ENCODE results near the gene BRIX1. TPM values are rescaled to one million over a fixed set of nuclear protein-coding genes. Genes with fewer than 3 reads are reported as not detected.

BRIX1 gene
- total and polyA plus RNA-seq, 9 of the 15 experiments (the other 6 are each of a cell fraction or from before 2014, with no cell fraction given) = 115 to 193 (median 159) TPM

GRCh38 chr5:34944044-34944443, 28.5 kb downstream of the BRIX1 start:
- no peaks in the 10 kb centered on the region for H3K4me1 ChIP-seq (replicated peaks in 1 of 2; ENCODE audit: control insufficient read depth in 2 of 2, insufficient read depth in 2 of 2, low read length in 2 of 2)
- no peaks in the 10 kb centered on the region for H3K27me3 ChIP-seq (ENCODE audit: control insufficient read depth in 2 of 2, insufficient read depth in 2 of 2, low read length in 2 of 2)
- whole genome bisulfite sequencing (ENCODE audit: insufficient coverage, low coverage, missing lambda C conversion rate) = 100% methylated on average over 2 of the region's 2 CpGs
- H3K4me3 ChIP-seq = no peak overlapping the region
- H3K9ac ChIP-seq (ENCODE audit: insufficient read depth in 1 of 2, low read depth in 2 of 2, low read length in 2 of 2) = no peak overlapping the region
- POLR2A ChIA-PET = interaction anchor here (0.9 to 1.5 kb wide), 6 partner anchors 9 to 16 kb away, joined by 3 to 5 read pairs (median 4); partner anchors contain the start of gene DNAJC21
- no peaks in the 10 kb centered on the region for H3K9me3 ChIP-seq (replicated peaks; ENCODE audit: control insufficient read depth, insufficient read depth, low read depth, low read length)
- no peaks in the 10 kb centered on the region for H3K9me1 ChIP-seq (ENCODE audit: control insufficient read depth, insufficient read depth, low read length)
- H4K20me1 ChIP-seq (replicated peaks; ENCODE audit: control insufficient read depth, insufficient read depth, low read length) = no peaks in the 10 kb centered on the region
- H3K36me3 ChIP-seq (ENCODE audit: control insufficient read depth, insufficient read depth, low read length) = peaks cover 86% of the 10 kb centered on the region
- no peak overlapping the region for H3K4me2 ChIP-seq (ENCODE audit: insufficient read depth, low read length)
- in situ Hi-C loops (cut with MboI) (no loop called here), intact Hi-C loops (cut with micrococcal nuclease) (no loop called here)
- DNase-seq (ENCODE audit: extremely low read depth in 1 of 4, low spot score in 3 of 4) = no peak
- ATAC-seq = no peak
- CTCF ChIA-PET (ENCODE audit: low intra/inter-chr PET ratio) = no interaction called here
- no peak overlapping the region for H3K27ac ChIP-seq (ENCODE audit: extremely low read depth, low read depth, low read length)
- no peaks in the 10 kb centered on the region for H3K79me2 ChIP-seq (ENCODE audit: control insufficient read depth, insufficient read depth, low read length)
- BruUV-seq (replicated peaks) = no TSS peak
- H2AFZ ChIP-seq (ENCODE audit: low read depth, low read length) = no peak overlapping the region
- FAIRE-seq = no peak
- TF ChIP-seq YBX1 (IDR thresholded peaks at IDR 0.05) (no peak), ZNF589 (CRISPR knock-in tag; IDR thresholded peaks at IDR 0.05; ENCODE audit: low read depth) (no peak), ZNF318 (IDR thresholded peaks at IDR 0.05; ENCODE audit: borderline replicate concordance in 1 of 2, low read depth in 1 of 2) (no peak), RNF219 (CRISPR knock-in tag; IDR thresholded peaks at IDR 0.05) (no peak), CTCF (IDR thresholded peaks at IDR 0.05 in 2 of 3, conservative IDR thresholded peaks at IDR 0.05 in 1 of 3; ENCODE audit: insufficient read depth in 2 of 3, low read depth in 1 of 3, low read length in 3 of 3) (no peak), SMARCE1 (IDR thresholded peaks at IDR 0.05) (no peak), KDM2B (CRISPR knock-in tag; IDR thresholded peaks at IDR 0.05) (no peak), ARID1B (IDR thresholded peaks at IDR 0.05) (no peak), USF1 (CRISPR knock-in tag; IDR thresholded peaks at IDR 0.05) (no peak)

All from K562 (cell line).